M059J (cell line): ENCODE data around the gene CLCNKA. TPM values are rescaled to one million over a fixed set of nuclear protein-coding genes. Genes with fewer than 3 reads are reported as not detected.
"Not testable (repeated sequence)": the region's sequence is repeated elsewhere in the genome, so short reads cannot be mapped to it uniquely, and the experiment has no call there.

Experiments
- DNase-seq: peaks from one replicate; pipeline ENCODE4 v3.0.0-alpha.2; 2012; ENCODE audit warnings: low read depth
- total RNA-seq: library from RNA; depleted of rRNA; stranded (reverse); fragments of >200 nt; shearing (Covaris generic); gene quantifications from 2 replicates; pipeline ENCODE4 v1.2.3, GENCODE V29; 2014

Gene CLCNKA
- total RNA-seq, 1 experiment from 2014 or later: 0.42 TPM

DNA sequence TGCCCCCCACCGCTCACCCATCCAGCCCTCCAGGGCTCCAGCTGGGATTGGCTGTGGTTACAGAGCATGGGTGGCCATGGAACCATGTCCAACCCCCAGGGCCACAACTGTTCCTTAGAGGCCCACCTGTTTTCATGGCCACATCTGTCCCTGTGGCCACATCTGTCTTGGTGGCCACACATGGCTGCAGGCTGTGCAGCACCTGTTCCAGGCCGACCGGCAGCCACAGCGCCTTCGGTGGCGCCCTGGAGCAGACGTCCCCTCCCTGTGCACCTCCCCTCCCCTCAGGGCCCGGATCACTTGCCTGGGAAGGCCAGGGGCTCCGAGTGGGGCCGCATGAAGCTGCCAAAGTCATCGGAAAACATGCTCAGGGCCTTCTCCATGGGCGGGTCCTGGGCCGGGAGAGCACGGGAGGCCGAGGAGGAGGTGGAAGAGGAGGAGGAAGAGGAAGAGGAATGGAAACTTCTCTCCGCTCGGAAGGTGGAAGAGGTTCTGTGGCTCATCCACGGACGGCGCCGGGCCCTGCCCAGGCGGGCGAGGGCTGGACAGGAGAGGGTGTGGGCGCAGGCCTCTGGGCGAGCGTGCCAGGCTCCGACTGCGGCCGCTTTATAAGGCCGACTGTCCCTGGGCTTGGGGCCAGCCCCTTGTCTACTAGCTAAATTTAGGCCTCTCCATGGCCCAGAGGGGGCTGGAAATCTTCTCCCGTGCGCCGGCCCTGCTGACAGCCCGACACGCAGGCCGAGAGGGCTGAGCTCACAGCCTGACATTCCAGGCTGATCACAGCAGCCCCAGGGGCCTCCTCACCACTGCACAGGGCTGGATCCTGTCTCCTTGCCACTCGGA lies 4.2 kb upstream of the CLCNKA start, which contains the start of gene HSPB7:
Gene HSPB7, minus strand, starts transcription at position 583 of the 843 bp plus-strand sequence. Its CDS starts 80 bp downstream, at position 503.
- DNase-seq: peak; percentile 76

DNA sequence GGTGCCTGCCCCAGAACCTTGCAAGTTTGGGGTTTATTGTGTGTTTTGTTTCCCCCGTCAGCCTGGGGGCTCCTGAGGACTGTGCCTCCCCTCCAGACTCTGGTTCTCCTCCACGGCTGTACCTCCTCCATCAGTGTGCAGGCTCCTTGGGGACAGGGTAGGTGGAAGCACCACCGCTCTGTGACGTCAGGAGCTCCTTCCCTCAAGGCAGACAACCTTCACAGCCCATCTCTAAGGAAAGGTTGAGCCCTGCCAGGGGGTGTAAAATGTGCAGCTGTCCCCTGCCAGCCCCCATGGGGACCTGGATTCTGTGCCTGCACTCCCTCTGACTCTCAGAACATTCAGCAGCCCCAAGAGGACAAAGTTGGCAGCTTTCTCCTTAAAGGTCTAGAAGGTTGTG lies 3.5 kb upstream of the CLCNKA start:
- DNase-seq: no peak

- DNase-seq: no peak
Measured at GRCh38 chr1:16018749-16019643, 2.8 kb upstream of the CLCNKA start.

- peak; percentile 62 for DNase-seq
Measured at GRCh38 chr1:16019644-16020277, 2.1 kb upstream of the CLCNKA start.

DNA sequence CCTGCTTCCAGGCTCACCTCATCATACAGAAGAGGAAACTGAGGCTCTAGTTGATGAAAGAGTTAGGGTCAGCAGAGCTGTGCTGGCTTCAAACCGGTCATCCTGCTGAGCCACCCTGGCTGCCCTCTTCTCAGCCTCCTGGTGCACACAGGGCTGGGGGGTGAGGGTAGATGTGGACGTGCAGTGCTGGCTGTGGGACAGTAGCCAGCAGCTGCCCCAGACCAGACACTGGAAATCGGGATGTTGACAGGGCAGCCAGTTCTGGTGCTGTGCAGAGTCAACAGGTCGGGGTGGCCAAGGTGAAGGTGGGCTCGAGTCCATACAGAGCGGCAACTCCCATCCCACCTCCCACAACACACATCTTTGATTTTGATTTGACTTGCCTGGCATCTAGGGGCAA lies 1.5 kb upstream of the CLCNKA start:
- peak; percentile 22 for DNase-seq

DNA sequence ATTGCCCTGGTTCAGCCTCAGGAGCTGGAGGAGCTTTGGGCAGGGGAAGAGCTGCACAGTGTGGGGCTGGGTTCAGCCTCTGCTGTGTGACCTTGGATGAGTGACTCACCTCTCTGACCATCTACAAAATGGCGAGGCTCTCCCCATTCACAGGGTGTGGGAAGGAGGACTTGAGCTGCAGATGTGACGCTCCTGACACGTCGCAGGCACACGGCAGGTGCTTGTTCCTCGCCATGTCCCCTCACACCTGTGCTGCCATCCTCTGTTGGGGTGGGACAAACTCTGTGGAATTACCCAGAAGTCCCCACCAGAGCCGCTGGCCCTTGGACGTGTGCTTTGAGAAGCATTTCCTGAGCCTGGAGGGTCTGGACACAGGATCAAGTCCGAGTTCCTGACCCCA lies 958 bp upstream of the CLCNKA start:
- DNase-seq: not testable (repeated sequence)

DNA sequence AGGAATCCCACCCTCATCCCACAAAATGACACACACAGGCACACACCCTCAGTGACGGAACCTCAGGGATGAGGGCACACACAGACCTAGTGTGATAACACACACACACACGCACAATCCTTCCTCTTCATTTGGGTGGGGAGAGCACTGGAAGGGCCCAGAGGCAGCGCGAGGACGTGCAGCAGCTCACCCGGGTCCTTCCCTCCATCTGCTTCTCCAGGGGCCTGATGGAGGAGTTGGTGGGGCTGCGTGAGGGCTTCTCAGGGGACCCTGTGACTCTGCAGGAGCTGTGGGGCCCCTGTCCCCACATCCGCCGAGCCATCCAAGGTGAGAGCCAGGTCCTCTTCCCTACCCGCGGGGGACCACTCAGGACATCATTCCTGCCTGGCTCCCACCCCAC lies 557 bp downstream of the CLCNKA start:
- no peak for DNase-seq

- DNase-seq: no peak
Measured at GRCh38 chr1:16023050-16023653, 1.3 kb downstream of the CLCNKA start.

DNA sequence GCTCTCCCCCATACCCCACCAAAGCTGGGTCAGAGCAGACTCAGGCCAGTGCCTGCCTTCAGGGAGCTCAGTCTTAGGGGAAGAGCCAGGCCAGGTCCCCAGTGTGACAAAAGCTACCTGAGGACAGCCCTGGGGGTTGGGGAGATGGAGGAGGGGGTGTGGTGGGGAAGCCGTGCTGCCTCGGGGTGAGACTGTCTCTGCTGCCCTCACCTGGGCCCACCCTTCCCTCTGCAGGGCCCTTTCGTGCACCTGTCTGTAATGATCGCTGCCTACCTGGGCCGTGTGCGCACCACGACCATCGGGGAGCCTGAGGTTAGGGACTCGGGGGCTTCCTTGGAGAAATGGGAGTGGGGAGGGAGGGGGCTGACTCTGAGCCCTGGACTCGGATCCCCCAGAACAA lies 4.5 kb downstream of the CLCNKA start:
- DNase-seq: not testable (repeated sequence)

DNA sequence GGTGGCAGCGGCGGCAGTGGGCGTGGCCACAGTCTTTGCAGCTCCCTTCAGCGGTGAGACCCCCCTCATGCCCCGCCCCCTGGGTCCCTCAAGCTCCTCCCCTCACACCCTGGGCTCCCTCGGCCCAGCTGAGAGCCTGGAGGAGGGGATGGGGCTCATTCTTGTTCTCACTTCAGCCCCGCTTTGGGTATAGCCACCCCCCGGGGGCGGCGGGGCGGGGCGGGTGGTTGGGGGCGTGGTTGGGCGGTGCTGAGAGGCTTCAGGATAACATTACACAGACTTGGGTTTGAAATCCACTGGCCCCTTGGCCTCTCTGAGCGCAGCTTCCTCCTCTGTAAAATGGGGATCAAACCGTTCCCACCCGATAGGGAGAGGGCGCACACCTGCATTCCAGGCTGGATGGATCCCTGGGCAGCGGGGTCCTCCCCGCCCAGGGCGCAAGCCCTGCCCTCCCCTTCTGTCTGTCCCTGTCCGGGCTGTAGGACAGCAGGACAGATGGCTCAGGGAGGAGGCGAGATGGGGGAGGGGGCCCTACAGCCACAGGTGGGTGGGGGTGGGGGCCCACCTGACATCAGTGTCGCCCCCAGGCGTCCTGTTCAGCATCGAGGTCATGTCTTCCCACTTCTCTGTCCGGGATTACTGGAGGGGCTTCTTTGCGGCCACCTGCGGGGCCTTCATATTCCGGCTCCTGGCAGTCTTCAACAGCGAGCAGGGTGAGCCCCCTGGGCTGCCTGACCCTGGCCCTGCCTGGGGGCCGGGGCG lies 5.1 kb downstream of the CLCNKA start:
- no peak for DNase-seq

GRCh38 chr1:16028237-16029002 lies 6.6 kb downstream of the CLCNKA start:
- no peak for DNase-seq

- DNase-seq: not testable (repeated sequence)
Measured at GRCh38 chr1:16029003-16029268, 7.1 kb downstream of the CLCNKA start.

DNA sequence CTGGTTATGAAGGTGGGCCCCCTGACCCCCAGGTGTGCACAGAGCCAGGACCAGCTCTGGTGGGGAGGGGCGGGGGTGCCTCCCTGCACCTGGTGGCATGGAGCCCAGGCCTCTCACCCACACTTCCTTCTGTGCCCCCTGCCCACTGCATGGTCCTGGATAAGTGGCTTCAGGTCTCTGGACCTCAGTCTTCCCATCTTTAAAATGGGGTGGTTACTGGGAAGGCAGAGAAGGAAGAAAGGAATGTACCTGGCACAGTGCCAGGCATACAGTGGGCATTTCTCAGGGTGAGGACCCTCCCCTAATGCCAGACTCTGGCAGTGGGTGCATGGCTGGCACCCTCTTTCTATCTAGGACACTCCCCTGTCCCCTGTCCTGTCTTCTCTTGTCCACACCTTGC lies 7.5 kb downstream of the CLCNKA start:
- DNase-seq: no peak

GRCh38 chr1:16031551-16031950 lies 9.7 kb downstream of the CLCNKA start:
- no peak for DNase-seq

- peak; percentile 85 for DNase-seq
Measured at GRCh38 chr1:16032388-16033102, 10.7 kb downstream of the CLCNKA start.

DNA sequence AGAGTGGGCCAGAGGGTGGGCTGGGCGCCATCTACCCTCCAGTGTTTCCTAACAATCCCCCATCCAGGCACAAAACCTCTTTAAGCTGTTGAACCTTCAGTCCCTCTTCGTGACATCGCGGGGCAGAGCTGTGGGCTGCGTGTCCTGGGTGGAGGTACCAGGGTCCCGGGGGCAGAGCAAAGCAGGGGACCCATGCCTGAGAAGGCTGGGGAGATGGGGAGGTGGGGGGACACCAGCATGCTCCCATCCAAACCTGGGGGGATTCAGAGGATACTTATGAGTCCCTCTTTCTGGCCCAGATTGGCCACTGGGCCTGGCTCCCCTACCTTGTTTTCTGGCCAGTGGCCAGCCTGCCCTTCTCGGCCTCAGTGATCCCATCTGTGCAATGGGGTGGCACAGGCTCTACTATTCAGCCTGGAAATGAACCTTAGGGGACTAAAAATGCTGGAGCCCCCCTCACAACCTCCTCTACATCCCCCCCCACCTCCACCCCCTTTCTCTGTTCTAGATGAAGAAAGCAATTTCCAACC lies 11.3 kb downstream of the CLCNKA start:
- not testable (repeated sequence) for DNase-seq

- not testable (repeated sequence) for DNase-seq
Measured at GRCh38 chr1:16036461-16036860, 14.6 kb downstream of the CLCNKA start.

DNA sequence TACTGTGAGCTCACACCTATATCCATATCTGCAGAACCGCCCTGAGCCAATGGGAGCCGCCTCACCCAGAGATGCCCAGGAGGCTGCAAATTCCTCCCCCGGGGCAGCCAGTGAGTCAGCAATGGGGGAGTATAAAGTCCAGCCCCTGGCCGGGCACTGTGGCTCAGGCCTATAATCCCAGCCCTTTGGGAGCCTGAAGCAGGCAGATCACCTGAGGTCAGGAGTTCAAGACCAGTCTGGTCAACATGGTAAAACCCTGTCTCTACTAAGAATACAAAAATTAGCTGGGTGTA lies 16.7 kb downstream of the CLCNKA start:
- peak; percentile 50 for DNase-seq

- DNase-seq: not testable (repeated sequence)
Measured at GRCh38 chr1:16039871-16040270, 18.0 kb downstream of the CLCNKA start.

DNA sequence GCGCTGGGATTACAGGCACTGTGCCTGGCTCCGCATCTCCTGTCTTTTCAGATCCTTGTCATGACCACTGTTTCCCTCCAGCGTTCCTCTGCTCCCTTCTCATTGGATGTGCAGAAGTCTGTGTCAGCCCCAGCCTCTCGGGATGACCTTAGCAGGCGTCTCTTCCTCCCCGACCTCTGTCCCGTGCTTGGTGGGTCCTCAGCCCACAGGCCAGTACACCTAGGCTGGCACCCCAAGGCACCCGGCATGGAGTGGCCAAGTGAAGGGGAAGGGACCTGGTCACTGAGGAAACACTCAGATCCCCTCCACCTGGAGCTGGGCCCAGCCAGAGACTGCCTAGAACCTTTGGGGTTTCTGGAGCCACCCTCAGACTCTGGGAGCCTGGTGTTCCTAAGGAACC lies 19.4 kb downstream of the CLCNKA start:
- no peak for DNase-seq
